Ectodermal cell (in vitro differentiated cells): ENCODE measurements around the gene G3BP2. TPM values are rescaled to one million over a fixed set of nuclear protein-coding genes. Genes with fewer than 3 reads are reported as not detected.
A peak's percentile ranks its signal among the peaks of the same experiment; 100 is the strongest.
"Not testable (repeated sequence)": the region's sequence is repeated elsewhere in the genome, so short reads cannot be mapped to it uniquely, and the experiment has no call there.

Source experiments
- H3K27ac ChIP-seq: 2 replicates; pipeline ENCODE4 v1.7.0; 2013; ENCODE audit warnings: mild to moderate bottlenecking, low read depth, low read length; ENCODE audit not compliant: insufficient read depth, poor library complexity, severe bottlenecking
- H3K27me3 ChIP-seq: 2 replicates; pipeline ENCODE4 v1.7.0; 2013; ENCODE audit warnings: mild to moderate bottlenecking, low read length; ENCODE audit not compliant: insufficient read depth, control insufficient read depth, poor library complexity, severe bottlenecking
- H3K36me3 ChIP-seq: one replicate; pipeline ENCODE4 v1.7.0; 2013; ENCODE audit warnings: low read length; ENCODE audit not compliant: control insufficient read depth, insufficient read depth
- H3K4me1 ChIP-seq: one replicate; pipeline ENCODE4 v1.7.0; 2013; ENCODE audit warnings: low read length; ENCODE audit not compliant: control insufficient read depth, insufficient read depth
- H3K4me3 ChIP-seq: 2 replicates; pipeline ENCODE4 v1.7.0; 2013; ENCODE audit warnings: low read depth, low read length, control low read depth; ENCODE audit not compliant: insufficient read depth
- H3K9me3 ChIP-seq: 2 replicates; pipeline ENCODE4 v1.7.0; 2013; ENCODE audit warnings: mild to moderate bottlenecking, low read length, moderate library complexity; ENCODE audit not compliant: control insufficient read depth
- WGBS, 2 experiments: methylation state at CpG; one replicate each; pipeline ENCODE4 v1.1.7; 2013; ENCODE audit warnings: missing lambda C conversion rate in 2 of 2; 5-methylcytosine and 5-hydroxymethylcytosine counted together
- polyA plus RNA-seq, 4 experiments: library from polyadenylated mRNA; stranded (reverse); fragments of 50-300 nt; gene quantifications; one replicate each; pipeline ENCODE4 v1.2.3, GENCODE V29; 2013

G3BP2 gene
- 226 TPM for polyA plus RNA-seq (2013, experiment 1 of 4)
- polyA plus RNA-seq (2013, experiment 2 of 4): 249 TPM
- 143 TPM for polyA plus RNA-seq (2013, experiment 3 of 4)
- 156 TPM for polyA plus RNA-seq (2013, experiment 4 of 4)

- Histone ChIP-seq H3K27me3 (no peaks in the 10 kb centered on the region), H3K36me3 (no peaks in the 10 kb centered on the region), H3K4me3 (peak within 1 kb of the TSS; percentile 89), H3K27ac (peak within 1 kb of the TSS; percentile 99), H3K9me3 (no peaks in the 10 kb centered on the region), H3K4me1 (peaks cover 15% of the 10 kb centered on the region)
- WGBS, 2 experiments: 0 to 1% methylated on average over 83 of the region's 83 CpGs
Observed at GRCh38 chr4:75673027-75673958, at the start of gene G3BP2. Gene G3BP2, minus strand, starts transcription at chr4:75673411. Its CDS starts 11,386 bp downstream, at chr4:75662025.

- 61 to 62% methylated on average over 3 of the region's 3 CpGs for whole genome bisulfite sequencing, 2 experiments
Observed at GRCh38 chr4:75722417-75722816, 49.2 kb upstream of the G3BP2 start.

GRCh38 chr4:75718529-75718928 is 45.3 kb upstream of the G3BP2 start:
- no peaks in the 10 kb centered on the region for H3K9me3 ChIP-seq
- H3K36me3 ChIP-seq: no peaks in the 10 kb centered on the region
- WGBS, 2 experiments: 95 to 97% methylated on average over 2 of the region's 2 CpGs
- H3K4me1 ChIP-seq: peaks cover 14% of the 10 kb centered on the region
- H3K4me3 ChIP-seq: no peak overlapping the region
- H3K27me3 ChIP-seq: no peaks in the 10 kb centered on the region
- H3K27ac ChIP-seq: no peak overlapping the region

More at GRCh38 chr4:75722417-75722816, 49.2 kb upstream of the G3BP2 start:
- H3K4me3 ChIP-seq: no peak overlapping the region
- H3K27me3 ChIP-seq: no peaks in the 10 kb centered on the region
- no peak overlapping the region for H3K27ac ChIP-seq
- peaks cover 18% of the 10 kb centered on the region for H3K4me1 ChIP-seq
- no peaks in the 10 kb centered on the region for H3K36me3 ChIP-seq
- no peaks in the 10 kb centered on the region for H3K9me3 ChIP-seq

- Histone ChIP-seq H3K4me3 (no peak overlapping the region), H3K27me3 (no peaks in the 10 kb centered on the region), H3K4me1 (peaks cover 4% of the 10 kb centered on the region), H3K9me3 (no peaks in the 10 kb centered on the region), H3K27ac (no peak overlapping the region), H3K36me3 (no peaks in the 10 kb centered on the region)
- WGBS, 2 experiments: 91 to 100% methylated on average over 1 of the region's 1 CpG
Observed at GRCh38 chr4:75717408-75717807, 44.2 kb upstream of the G3BP2 start.

- H3K27ac ChIP-seq, H3K4me3 ChIP-seq, H3K4me1 ChIP-seq, H3K9me3 ChIP-seq, H3K36me3 ChIP-seq, H3K27me3 ChIP-seq: not testable (repeated sequence)
- 90 to 93% methylated on average over 3 of the region's 3 CpGs for WGBS, 2 experiments
Observed at GRCh38 chr4:75716054-75716453, 42.8 kb upstream of the G3BP2 start.

GRCh38 chr4:75715105-75715799 is 42.0 kb upstream of the G3BP2 start:
- Histone ChIP-seq H3K27ac (no peak overlapping the region), H3K4me3 (no peak overlapping the region), H3K4me1 (peaks cover 4% of the 10 kb centered on the region), H3K9me3 (no peaks in the 10 kb centered on the region), H3K36me3 (no peaks in the 10 kb centered on the region), H3K27me3 (no peaks in the 10 kb centered on the region)
- WGBS, 2 experiments: 91 to 96% methylated on average over 3 to 4 of the region's 4 CpGs

GRCh38 chr4:75714704-75715103 is 41.5 kb upstream of the G3BP2 start:
- no peaks in the 10 kb centered on the region for H3K9me3 ChIP-seq
- 94 to 96% methylated on average over 1 of the region's 1 CpG for WGBS, 2 experiments
- no peaks in the 10 kb centered on the region for H3K36me3 ChIP-seq
- no peak overlapping the region for H3K27ac ChIP-seq
- H3K4me3 ChIP-seq: no peak overlapping the region
- peaks cover 4% of the 10 kb centered on the region for H3K4me1 ChIP-seq
- no peaks in the 10 kb centered on the region for H3K27me3 ChIP-seq

GRCh38 chr4:75714011-75714410 is 40.8 kb upstream of the G3BP2 start:
- no peaks in the 10 kb centered on the region for H3K9me3 ChIP-seq
- no peak overlapping the region for H3K4me3 ChIP-seq
- no peaks in the 10 kb centered on the region for H3K36me3 ChIP-seq
- no peaks in the 10 kb centered on the region for H3K27me3 ChIP-seq
- H3K27ac ChIP-seq: no peak overlapping the region
- H3K4me1 ChIP-seq: peaks cover 4% of the 10 kb centered on the region
- 79 to 97% methylated on average over 4 of the region's 4 CpGs for WGBS, 2 experiments

- Histone ChIP-seq H3K4me3 (no peak overlapping the region), H3K4me1 (peaks cover 6% of the 10 kb centered on the region), H3K27me3 (no peaks in the 10 kb centered on the region), H3K27ac (no peak overlapping the region), H3K36me3 (no peaks in the 10 kb centered on the region), H3K9me3 (no peaks in the 10 kb centered on the region)
- 92 to 94% methylated on average over 4 of the region's 4 CpGs for WGBS, 2 experiments
Observed at GRCh38 chr4:75710246-75710645, 37.0 kb upstream of the G3BP2 start.

GRCh38 chr4:75708218-75708691 is 35.0 kb upstream of the G3BP2 start:
- no peak overlapping the region for H3K27ac ChIP-seq
- H3K27me3 ChIP-seq: no peaks in the 10 kb centered on the region
- peaks cover 9% of the 10 kb centered on the region for H3K4me1 ChIP-seq
- H3K36me3 ChIP-seq: no peaks in the 10 kb centered on the region
- no peak overlapping the region for H3K4me3 ChIP-seq
- 65 to 68% methylated on average over 3 of the region's 3 CpGs for WGBS, 2 experiments
- H3K9me3 ChIP-seq: no peaks in the 10 kb centered on the region
